GM21381 (cell line): ENCODE measurements around the gene PTBP3.
"Not testable (repeated sequence)": the region's sequence is repeated elsewhere in the genome, so short reads cannot be mapped to it uniquely, and the experiment has no call there.

Source experiments
- ATAC-seq: cut with Tn5 transposase; IDR thresholded peaks from one replicate; pipeline ENCODE4 v1.9.1; 2021; ENCODE audit warnings: mild to moderate bottlenecking, moderate library complexity; ENCODE audit not compliant: unreplicated experiment

PTBP3 gene

GRCh38 chr9:112273876-112274275 lies 59.5 kb downstream of the PTBP3 start:
- no peak for ATAC-seq

GRCh38 chr9:112271466-112272098 lies 61.8 kb downstream of the PTBP3 start:
- no peak for ATAC-seq

- no peak for ATAC-seq
These were observed 65.0 kb downstream of the PTBP3 start for GRCh38 chr9:112268413-112268812.

- ATAC-seq, result not testable (repeated sequence)
These were observed 66.3 kb downstream of the PTBP3 start for GRCh38 chr9:112267086-112267485.

GRCh38 chr9:112265391-112265790 lies 68.0 kb downstream of the PTBP3 start:
- no peak for ATAC-seq

GRCh38 chr9:112262577-112262976 lies 70.8 kb downstream of the PTBP3 start:
- no peak for ATAC-seq

- ATAC-seq, result no peak
These were observed 72.3 kb downstream of the PTBP3 start for GRCh38 chr9:112261133-112261532.

- ATAC-seq, result no peak
These were observed 75.3 kb downstream of the PTBP3 start for GRCh38 chr9:112258106-112258505.

- no peak for ATAC-seq
These were observed 81.2 kb downstream of the PTBP3 start for GRCh38 chr9:112252194-112252593.

- ATAC-seq, result peak; percentile 93
These were observed 84.1 kb downstream of the PTBP3 start for GRCh38 chr9:112249277-112249676.

GRCh38 chr9:112248722-112249121 lies 84.7 kb downstream of the PTBP3 start:
- no peak for ATAC-seq

GRCh38 chr9:112247090-112247489 lies 86.3 kb downstream of the PTBP3 start:
- no peak for ATAC-seq

- no peak for ATAC-seq
These were observed 88.3 kb downstream of the PTBP3 start for GRCh38 chr9:112245126-112245525.

- ATAC-seq, result no peak
These were observed 91.1 kb downstream of the PTBP3 start for GRCh38 chr9:112242147-112242804.

- no peak for ATAC-seq
These were observed 91.9 kb downstream of the PTBP3 start for GRCh38 chr9:112241491-112241890.

- ATAC-seq, result no peak
These were observed 93.7 kb downstream of the PTBP3 start for GRCh38 chr9:112239708-112240107.

- ATAC-seq, result no peak
These were observed 94.1 kb downstream of the PTBP3 start for GRCh38 chr9:112239284-112239683.

- ATAC-seq, result no peak
These were observed 98.6 kb downstream of the PTBP3 start for GRCh38 chr9:112234779-112235178.

- ATAC-seq, result no peak
These were observed 99.7 kb downstream of the PTBP3 start for GRCh38 chr9:112233769-112234168.

GRCh38 chr9:112232233-112232632 lies 101.2 kb downstream of the PTBP3 start:
- no peak for ATAC-seq

GRCh38 chr9:112226091-112226490 lies 107.3 kb downstream of the PTBP3 start:
- no peak for ATAC-seq

GRCh38 chr9:112224401-112225289 lies 108.8 kb downstream of the PTBP3 start:
- ATAC-seq, result peak; percentile 87
